H9 (cell line): ENCODE data around the gene RNF32. TPM values are rescaled to one million over a fixed set of nuclear protein-coding genes. Genes with fewer than 3 reads are reported as not detected.

Experiments used
- DNase-seq: peaks from one replicate; pipeline ENCODE4 v3.0.0-alpha.2; 2017
- H2AFZ ChIP-seq: one replicate; pipeline ENCODE4 v1.6.1; 2013; ENCODE audit warnings: mild to moderate bottlenecking, low read length, control low read depth, moderate library complexity
- H2AK5ac ChIP-seq: 2 replicates; pipeline ENCODE4 v1.6.1; 2013; ENCODE audit warnings: low read length, control low read depth, mixed read lengths; ENCODE audit not compliant: insufficient read length
- H2BK120ac ChIP-seq: one replicate; pipeline ENCODE4 v1.6.1; 2013; ENCODE audit warnings: low read depth, mild to moderate bottlenecking, low read length, control low read depth, inconsistent platforms; ENCODE audit not compliant: poor library complexity, severe bottlenecking
- H2BK12ac ChIP-seq: 2 replicates; pipeline ENCODE4 v1.6.1; 2013; ENCODE audit warnings: low read length, control low read depth, mixed read lengths, low read depth; ENCODE audit not compliant: insufficient read length
- H2BK15ac ChIP-seq: 2 replicates; pipeline ENCODE4 v1.6.1; 2013; ENCODE audit warnings: low read depth, low read length, control low read depth
- H2BK20ac ChIP-seq: one replicate; pipeline ENCODE4 v1.6.1; 2013; ENCODE audit warnings: low read depth, mild to moderate bottlenecking, low read length, control low read depth, inconsistent platforms; ENCODE audit not compliant: poor library complexity, severe bottlenecking
- H2BK5ac ChIP-seq: 2 replicates; pipeline ENCODE4 v1.6.1; 2013; ENCODE audit warnings: low read length, control low read depth, mixed read lengths; ENCODE audit not compliant: insufficient read length
- H3K14ac ChIP-seq: 2 replicates; pipeline ENCODE4 v1.6.1; 2013; ENCODE audit warnings: low read length, control low read depth; ENCODE audit not compliant: insufficient read depth
- H3K18ac ChIP-seq: 2 replicates; pipeline ENCODE4 v1.6.1; 2013; ENCODE audit warnings: low read depth, mild to moderate bottlenecking, mixed read lengths, low read length, control low read depth; ENCODE audit not compliant: insufficient read length
- H3K23ac ChIP-seq: 2 replicates; pipeline ENCODE4 v1.6.1; 2013; ENCODE audit warnings: low read length, control low read depth, mixed read lengths, low read depth; ENCODE audit not compliant: insufficient read length
- H3K23me2 ChIP-seq: 2 replicates; pipeline ENCODE4 v1.6.1; 2013; ENCODE audit warnings: low read depth, mild to moderate bottlenecking, mixed read lengths, low read length, control low read depth; ENCODE audit not compliant: insufficient read length, poor library complexity, severe bottlenecking
- H3K27ac ChIP-seq: 2 replicates; pipeline ENCODE4 v1.5.1; 2013; ENCODE audit warnings: low read length, control low read depth, mixed read lengths, low read depth; ENCODE audit not compliant: insufficient read length
- H3K27me3 ChIP-seq: 2 replicates; pipeline ENCODE4 v1.6.1; 2013; ENCODE audit warnings: low read length, control low read depth, inconsistent platforms; ENCODE audit not compliant: insufficient read depth
- H3K4ac ChIP-seq: 2 replicates; pipeline ENCODE4 v1.6.1; 2013; ENCODE audit warnings: low read depth, mild to moderate bottlenecking, control low read depth, inconsistent platforms, low read length, moderate library complexity
- H3K4me1 ChIP-seq: 2 replicates; pipeline ENCODE4 v1.6.1; 2013; ENCODE audit warnings: low read length, control low read depth, inconsistent platforms; ENCODE audit not compliant: insufficient read depth
- H3K4me2 ChIP-seq: 2 replicates; pipeline ENCODE4 v1.6.1; 2013; ENCODE audit warnings: low read length, control low read depth, mixed read lengths; ENCODE audit not compliant: insufficient read length, insufficient read depth
- H3K56ac ChIP-seq: 2 replicates; pipeline ENCODE4 v1.6.1; 2013; ENCODE audit warnings: low read depth, mild to moderate bottlenecking, mixed read lengths, low read length, control low read depth; ENCODE audit not compliant: insufficient read length
- H3K79me1 ChIP-seq: 2 replicates; pipeline ENCODE4 v1.6.1; 2013; ENCODE audit warnings: low read depth, mild to moderate bottlenecking, moderate library complexity, low read length, control low read depth, inconsistent platforms; ENCODE audit not compliant: insufficient read depth, poor library complexity, severe bottlenecking
- H3K79me2 ChIP-seq: 2 replicates; pipeline ENCODE4 v1.6.1; 2013; ENCODE audit warnings: low read length, control low read depth, inconsistent platforms; ENCODE audit not compliant: insufficient read depth
- H3K9ac ChIP-seq: 2 replicates; pipeline ENCODE4 v1.6.1; 2013; ENCODE audit warnings: low read length, control low read depth, mixed read lengths; ENCODE audit not compliant: insufficient read length; ENCODE audit errors: extremely low read depth
- H3K9me3 ChIP-seq: one replicate; pipeline ENCODE4 v1.6.1; 2013; ENCODE audit warnings: low read depth, low read length, inconsistent platforms; ENCODE audit not compliant: control insufficient read depth
- H3T11ph ChIP-seq: one replicate; pipeline ENCODE4 v1.6.1; 2013; ENCODE audit warnings: mild to moderate bottlenecking, low read length, control low read depth, inconsistent platforms
- H4K20me1 ChIP-seq: one replicate; pipeline ENCODE4 v1.6.1; 2013; ENCODE audit not compliant: control insufficient read depth, insufficient read length, insufficient read depth
- H4K5ac ChIP-seq: 2 replicates; pipeline ENCODE4 v1.6.1; 2013; ENCODE audit warnings: low read depth, mild to moderate bottlenecking, mixed read lengths, low read length, control low read depth; ENCODE audit not compliant: insufficient read length
- H4K8ac ChIP-seq: replicated peaks from 2 replicates; pipeline ENCODE4 v1.6.1; 2013; ENCODE audit warnings: low read length, control low read depth, mixed read lengths, low read depth; ENCODE audit not compliant: insufficient read length
- H4K91ac ChIP-seq: 2 replicates; pipeline ENCODE4 v1.6.1; 2013; ENCODE audit warnings: low read depth, mild to moderate bottlenecking, moderate library complexity, mixed read lengths, low read length, control low read depth; ENCODE audit not compliant: insufficient read length
- H3K27ac Mint-ChIP-seq, 3 experiments: 2 replicates in 2 of 3; 3 replicates in 1 of 3; pipeline ENCODE4 v1.8.0; 2020 to 2021; ENCODE audit warnings: mixed read lengths in 3 of 3, mild to moderate bottlenecking in 1 of 3, moderate library complexity in 1 of 3
- H3K27me3 Mint-ChIP-seq: 2 replicates; pipeline ENCODE4 v1.8.0; 2021; ENCODE audit warnings: low read depth, mild to moderate bottlenecking, moderate library complexity, mixed read lengths
- H3K36me3 Mint-ChIP-seq, 3 experiments: 2 replicates in 2 of 3; 3 replicates in 1 of 3; pipeline ENCODE4 v1.8.0; 2020 to 2021; ENCODE audit warnings: low read depth in 3 of 3, mixed read lengths in 3 of 3; ENCODE audit not compliant: insufficient read depth in 1 of 3
- H3K4me1 Mint-ChIP-seq, 2 experiments: 2 replicates each; pipeline ENCODE4 v1.8.0; 2020; ENCODE audit warnings: mixed read lengths in 2 of 2
- H3K4me3 Mint-ChIP-seq, 2 experiments: 2 replicates in 1 of 2; 3 replicates in 1 of 2; pipeline ENCODE4 v1.8.0; 2020 to 2021; ENCODE audit warnings: mild to moderate bottlenecking in 2 of 2, mixed read lengths in 2 of 2, moderate library complexity in 1 of 2
- H3K9me3 Mint-ChIP-seq, 2 experiments: 2 replicates in 1 of 2; 3 replicates in 1 of 2; pipeline ENCODE4 v1.8.0; 2020; ENCODE audit warnings: mild to moderate bottlenecking in 2 of 2, mixed read lengths in 2 of 2, moderate library complexity in 1 of 2
- WGBS: extraction: QIAGEN DNeasy Blood & Tissue Kit; methylation state at CpG from one replicate; pipeline ENCODE4 v1.1.7; 2013; ENCODE audit warnings: missing lambda C conversion rate, low lambda C conversion rate, mixed read lengths; ENCODE audit not compliant: insufficient read length; ENCODE audit errors: extremely low coverage; 5-methylcytosine and 5-hydroxymethylcytosine counted together
- total RNA-seq: library from RNA; stranded (reverse); gene quantifications from 2 replicates; pipeline ENCODE4 v1.2.1, GENCODE V29; 2021
- TF ChIP-seq, protein P1 (sequence below): fragments of 200-600 bp; sonication (generic); conservative IDR thresholded peaks from 3 replicates; pipeline ENCODE4 v1.8.0; 2021; ENCODE audit warnings: antibody characterized with exemption, mild to moderate bottlenecking

RNF32 gene
- total RNA-seq, 1 experiment from 2014 or later: 0.90 TPM

DNA sequence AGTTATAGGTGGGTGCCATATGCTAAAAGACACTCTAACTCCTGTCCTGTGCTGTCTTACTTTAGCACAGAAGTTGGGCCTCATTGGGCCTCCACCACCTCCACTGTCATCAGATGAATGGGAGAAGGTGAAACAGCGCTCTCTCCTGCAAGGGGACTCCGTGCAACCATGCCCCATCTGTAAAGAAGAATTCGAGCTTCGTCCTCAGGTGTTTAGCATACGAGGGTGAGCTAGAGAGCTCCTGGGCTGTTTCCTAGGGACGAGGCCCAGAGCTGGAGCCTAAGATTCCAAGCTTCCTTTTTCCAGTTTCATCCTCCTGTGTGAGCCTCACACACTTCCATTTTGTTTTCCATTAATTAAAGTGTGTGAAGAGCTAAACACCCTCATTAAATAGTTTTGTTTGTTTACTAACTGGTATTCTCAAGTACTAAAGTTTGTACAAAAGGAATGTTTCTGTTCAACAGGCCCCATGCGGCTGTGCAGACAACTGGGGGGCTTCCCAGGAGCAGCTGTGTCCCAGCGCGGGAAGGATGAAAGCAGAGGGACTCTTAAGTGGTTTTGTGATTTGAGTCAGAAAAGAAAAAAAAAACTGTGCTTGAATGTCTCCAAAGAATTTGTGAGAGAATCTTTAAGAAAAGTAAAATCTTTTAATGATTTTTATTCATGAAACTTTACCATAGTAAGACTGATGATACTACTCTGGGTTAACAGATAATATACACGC is 14.1 kb downstream of the RNF32 start:
- H3K23ac ChIP-seq: no peak overlapping the region
- peaks cover 2% of the 10 kb centered on the region; the same call in 1 of the 2 replicates for H3K27me3 Mint-ChIP-seq
- no peak overlapping the region for H3K56ac ChIP-seq
- WGBS: no CpG with 5 or more reads among the region's 10 CpGs
- no peak overlapping the region for H4K8ac ChIP-seq
- H2BK5ac ChIP-seq: no peak overlapping the region
- H3K14ac ChIP-seq: no peak overlapping the region
- peak overlapping the region in 1 of 3 experiments; percentile 96; a peak in 3 of 7 replicates for H3K27ac Mint-ChIP-seq
- no peak overlapping the region for H3T11ph ChIP-seq
- H2BK15ac ChIP-seq: no peak overlapping the region
- no peak overlapping the region for H3K18ac ChIP-seq
- no peak overlapping the region for H2BK12ac ChIP-seq
- H3K4me2 ChIP-seq: no peak overlapping the region
- H3K9me3 ChIP-seq: no peaks in the 10 kb centered on the region
- H3K4me1 Mint-ChIP-seq: peaks cover 10 to 18% of the 10 kb centered on the region in 2 experiments
- H2AK5ac ChIP-seq: no peak overlapping the region
- H3K9ac ChIP-seq: no peak overlapping the region
- no peaks in the 10 kb centered on the region for H3K79me1 ChIP-seq
- H2BK120ac ChIP-seq: no peak overlapping the region
- H3K27ac ChIP-seq: no peak overlapping the region
- DNase-seq: no peak
- H2BK20ac ChIP-seq: no peak overlapping the region
- no peaks in the 10 kb centered on the region for H3K79me2 ChIP-seq
- TF ChIP-seq, protein P1, sequence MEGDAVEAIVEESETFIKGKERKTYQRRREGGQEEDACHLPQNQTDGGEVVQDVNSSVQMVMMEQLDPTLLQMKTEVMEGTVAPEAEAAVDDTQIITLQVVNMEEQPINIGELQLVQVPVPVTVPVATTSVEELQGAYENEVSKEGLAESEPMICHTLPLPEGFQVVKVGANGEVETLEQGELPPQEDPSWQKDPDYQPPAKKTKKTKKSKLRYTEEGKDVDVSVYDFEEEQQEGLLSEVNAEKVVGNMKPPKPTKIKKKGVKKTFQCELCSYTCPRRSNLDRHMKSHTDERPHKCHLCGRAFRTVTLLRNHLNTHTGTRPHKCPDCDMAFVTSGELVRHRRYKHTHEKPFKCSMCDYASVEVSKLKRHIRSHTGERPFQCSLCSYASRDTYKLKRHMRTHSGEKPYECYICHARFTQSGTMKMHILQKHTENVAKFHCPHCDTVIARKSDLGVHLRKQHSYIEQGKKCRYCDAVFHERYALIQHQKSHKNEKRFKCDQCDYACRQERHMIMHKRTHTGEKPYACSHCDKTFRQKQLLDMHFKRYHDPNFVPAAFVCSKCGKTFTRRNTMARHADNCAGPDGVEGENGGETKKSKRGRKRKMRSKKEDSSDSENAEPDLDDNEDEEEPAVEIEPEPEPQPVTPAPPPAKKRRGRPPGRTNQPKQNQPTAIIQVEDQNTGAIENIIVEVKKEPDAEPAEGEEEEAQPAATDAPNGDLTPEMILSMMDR: no peak
- H2AFZ ChIP-seq: no peak overlapping the region
- H3K4me3 Mint-ChIP-seq: no peak overlapping the region
- H4K91ac ChIP-seq: no peak overlapping the region
- H3K4me1 ChIP-seq: no peaks in the 10 kb centered on the region; the same call in 1 of the 2 replicates
- H4K5ac ChIP-seq: no peak overlapping the region
- no peaks in the 10 kb centered on the region for H3K27me3 ChIP-seq
- no peak overlapping the region for H3K4ac ChIP-seq
- H3K36me3 Mint-ChIP-seq: peaks cover 3 to 24% (median 4%) of the 10 kb centered on the region in 3 experiments; a peak in 5 of 7 replicates
- no peaks in the 10 kb centered on the region for H4K20me1 ChIP-seq
- no peaks in the 10 kb centered on the region for H3K23me2 ChIP-seq
- H3K9me3 Mint-ChIP-seq: peaks cover 6 to 20% of the 10 kb centered on the region in 2 experiments; a peak in 3 of 5 replicates
